Activated T-cell treated with anti-CD3 and anti-CD28 coated beads, Interleukin-2, amount 50 U/mL, for 48 hours (primary cell): ENCODE measurements around the gene SLC28A3.

Experiments
- DNase-seq, 2 experiments: peaks; one replicate each; pipeline ENCODE4 v3.0.0-alpha.2; 2020

SLC28A3 gene

DNA sequence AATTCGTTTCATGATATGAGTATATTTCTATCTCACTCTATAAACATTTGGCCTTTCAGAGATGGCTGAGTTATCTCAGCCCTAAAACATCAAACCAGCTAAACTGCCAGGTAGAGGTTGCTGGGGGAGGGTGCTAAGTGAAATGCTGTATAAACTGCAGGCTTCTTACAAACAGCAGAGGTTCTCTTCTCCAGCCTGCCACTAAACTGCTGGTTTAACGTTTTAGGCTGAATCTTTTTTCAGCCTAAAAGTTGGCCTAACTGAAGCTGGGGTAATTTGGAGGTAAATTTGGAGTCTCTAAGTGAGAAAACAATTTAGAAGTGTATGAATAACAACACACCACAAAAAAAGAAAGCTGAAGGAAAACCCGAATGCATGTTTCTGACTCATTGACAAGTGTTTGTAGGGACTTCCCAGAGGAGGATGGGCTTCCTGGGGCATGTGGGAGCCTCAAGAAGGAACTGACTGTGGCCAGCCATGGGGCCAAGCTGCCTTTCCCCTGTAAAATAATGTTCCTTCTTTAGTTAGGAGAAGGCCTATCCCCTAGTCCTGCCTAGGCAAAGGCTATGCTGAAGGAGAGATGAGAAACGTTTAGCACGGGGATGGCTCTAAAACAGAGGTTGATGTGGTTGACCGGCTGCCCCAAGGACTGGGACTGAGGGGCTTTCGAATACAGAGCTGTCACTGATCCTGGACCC is 44.3 kb downstream of the SLC28A3 start:
- DNase-seq = peak; percentile 65 to 76

DNA sequence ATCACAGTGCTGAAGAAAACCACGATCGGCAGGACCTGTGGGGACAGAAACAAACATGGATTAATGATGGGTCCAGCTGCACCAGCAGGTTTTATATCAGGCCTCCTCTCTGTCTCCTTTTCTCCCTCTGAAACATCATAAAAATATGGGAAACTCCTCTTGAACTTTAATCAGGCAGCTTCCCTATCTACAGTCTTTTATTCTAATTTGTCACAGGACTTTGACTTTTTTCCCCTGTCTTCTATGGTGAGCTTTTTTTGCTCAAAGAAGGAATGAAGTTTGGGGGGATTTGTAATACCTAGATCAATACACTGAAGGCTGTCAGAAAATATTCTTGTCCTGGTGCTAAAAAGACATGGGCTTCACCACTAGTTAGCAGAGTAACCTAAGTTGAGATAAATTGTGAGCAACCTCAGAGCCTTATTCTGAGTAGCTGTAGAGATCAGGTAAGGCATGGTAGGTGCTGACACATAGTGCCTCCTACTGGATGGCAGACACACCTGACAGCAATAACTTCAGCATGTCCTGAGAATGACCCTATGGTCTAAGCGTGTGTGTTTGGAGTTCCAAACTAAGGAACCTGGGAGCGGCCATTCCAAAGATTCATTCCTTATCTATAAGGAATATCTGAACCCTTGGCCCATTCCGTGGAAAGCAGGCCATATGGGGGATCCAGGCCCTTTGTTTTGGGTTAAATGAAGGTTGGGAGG is 46.2 kb downstream of the SLC28A3 start:
- DNase-seq = no peak

DNA sequence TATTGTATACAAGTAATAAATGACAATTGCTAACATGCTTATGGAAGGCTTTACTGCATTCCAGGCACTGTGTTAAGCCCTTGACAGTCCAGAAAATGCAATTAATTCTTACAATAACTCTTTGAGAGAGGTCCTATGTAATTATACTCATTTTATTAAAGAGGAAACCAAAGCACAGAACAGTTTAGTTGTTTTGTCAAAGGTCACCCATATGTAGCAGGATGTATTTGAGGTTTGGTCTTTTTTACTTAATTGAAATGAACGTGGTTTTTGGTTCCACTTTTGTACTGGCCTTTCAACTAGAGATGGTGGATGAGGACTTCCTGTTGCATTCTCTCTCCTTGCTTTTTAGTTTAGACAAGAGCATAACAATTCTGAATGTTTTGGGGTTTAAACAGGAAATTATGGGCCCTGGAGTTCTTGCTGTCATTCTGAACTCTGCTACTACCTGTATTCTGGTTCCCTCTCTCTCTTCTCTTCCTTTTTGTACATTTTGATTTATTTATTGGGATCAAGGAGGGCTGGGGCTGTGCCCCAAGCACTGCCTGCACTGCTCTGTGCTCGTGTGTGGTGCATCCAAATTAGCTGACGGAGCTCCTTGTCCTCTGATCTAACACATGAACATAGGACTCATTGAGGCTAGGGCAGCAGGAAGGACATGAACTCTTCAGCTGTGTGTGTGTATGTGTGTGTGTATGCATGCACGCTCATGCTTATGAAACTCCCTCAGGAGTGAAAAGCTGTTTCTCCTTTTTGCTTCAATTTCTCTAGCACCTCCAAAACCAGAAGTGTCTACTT is 47.4 kb downstream of the SLC28A3 start:
- DNase-seq = peak in 1 of 2 experiments; percentile 36

DNA sequence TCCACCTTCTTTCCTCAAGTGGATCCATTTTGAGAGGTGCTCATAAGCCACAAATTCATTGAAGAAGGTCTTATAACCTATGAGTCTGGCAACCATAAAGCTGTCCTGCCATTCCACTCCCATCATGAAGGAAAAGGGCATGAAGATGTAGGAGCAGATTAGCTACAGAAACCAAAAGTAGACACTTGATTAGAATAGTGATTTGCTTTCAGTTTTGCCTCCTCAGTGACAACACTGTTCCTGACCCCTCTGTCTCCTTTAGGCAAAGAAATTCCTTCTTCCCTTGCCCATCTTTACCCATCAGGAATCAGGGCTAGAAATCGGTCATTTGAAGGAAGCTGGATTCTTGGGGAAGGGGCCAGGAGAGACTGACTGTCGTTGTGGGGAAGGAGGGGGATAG is 55.2 kb downstream of the SLC28A3 start:
- DNase-seq = no peak

DNA sequence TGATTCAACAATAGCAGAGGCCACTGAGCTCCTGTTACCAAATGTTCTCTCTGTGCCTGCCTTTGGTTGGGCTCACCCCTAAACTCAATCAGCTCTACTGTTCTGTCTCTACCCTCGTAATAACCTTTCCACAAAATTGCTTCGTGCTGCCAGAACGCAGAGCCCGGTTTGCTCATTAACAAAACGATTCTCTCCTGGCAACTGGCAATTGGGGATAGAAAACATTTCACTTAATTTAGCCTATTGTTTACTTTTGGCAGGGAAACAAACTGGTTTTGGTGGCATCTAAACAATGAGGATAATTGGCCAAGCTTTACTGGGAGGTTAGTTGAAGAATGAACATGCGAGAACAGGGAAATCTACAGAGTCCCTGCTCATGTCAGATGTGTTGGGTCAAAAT is 56.6 kb downstream of the SLC28A3 start:
- DNase-seq = no peak

DNA sequence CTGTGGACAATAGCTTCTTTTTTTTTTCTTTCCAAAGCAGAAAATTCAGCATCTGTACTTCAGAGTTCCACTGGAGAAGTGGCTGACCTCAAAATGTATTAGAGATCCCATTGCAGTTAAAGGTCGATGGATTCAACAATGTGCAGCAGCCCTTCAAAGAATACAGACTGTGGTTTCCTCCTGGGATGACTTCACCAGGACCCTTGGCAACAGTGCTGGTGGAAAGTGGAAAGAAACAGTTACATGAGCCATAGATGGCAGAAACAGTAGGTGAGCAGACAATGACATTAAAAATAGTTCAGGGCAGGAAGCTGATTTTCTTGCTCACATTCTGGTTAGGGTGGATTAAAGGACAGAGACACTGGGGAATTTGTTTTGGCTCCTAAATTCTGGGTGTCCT is 62.4 kb downstream of the SLC28A3 start:
- DNase-seq = no peak

DNA sequence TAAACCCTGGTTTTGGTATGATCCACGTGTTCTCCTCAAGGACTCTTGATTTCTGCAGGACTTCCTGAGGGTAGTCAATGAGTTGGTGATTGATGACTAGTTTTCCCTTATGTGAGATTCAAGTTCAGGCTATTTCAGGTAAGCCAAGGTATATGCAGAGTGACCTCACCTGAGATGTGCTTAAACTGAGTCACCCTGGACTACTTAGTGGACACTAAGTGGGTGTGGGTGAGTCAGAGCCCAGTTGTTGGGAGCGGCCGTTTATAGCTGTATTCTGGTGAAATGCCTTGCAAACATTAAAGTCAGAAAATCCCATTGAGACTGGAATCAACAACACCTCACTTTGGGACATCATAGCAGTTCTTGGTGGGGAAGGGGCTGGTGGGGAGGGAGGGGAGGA is 62.9 kb downstream of the SLC28A3 start:
- DNase-seq = no peak

DNA sequence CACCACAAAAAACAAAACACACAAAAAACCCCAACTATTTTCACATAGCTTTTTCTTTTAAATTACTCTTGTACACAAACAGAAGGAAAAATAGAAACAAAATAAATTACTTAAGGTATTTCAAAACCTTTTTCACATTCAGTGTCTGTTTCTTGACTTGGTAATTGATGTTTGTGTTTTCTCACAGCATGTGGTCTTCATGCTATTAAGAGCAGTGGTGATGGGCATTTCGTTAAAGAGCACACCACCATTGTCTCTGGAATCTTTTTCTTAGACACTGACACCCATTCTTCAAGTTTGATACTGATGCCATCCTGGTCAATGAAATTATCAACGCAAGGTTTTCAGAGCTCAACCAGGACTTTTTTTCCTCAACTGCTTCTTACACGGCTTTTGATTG is 63.8 kb downstream of the SLC28A3 start:
- no peak for DNase-seq

DNA sequence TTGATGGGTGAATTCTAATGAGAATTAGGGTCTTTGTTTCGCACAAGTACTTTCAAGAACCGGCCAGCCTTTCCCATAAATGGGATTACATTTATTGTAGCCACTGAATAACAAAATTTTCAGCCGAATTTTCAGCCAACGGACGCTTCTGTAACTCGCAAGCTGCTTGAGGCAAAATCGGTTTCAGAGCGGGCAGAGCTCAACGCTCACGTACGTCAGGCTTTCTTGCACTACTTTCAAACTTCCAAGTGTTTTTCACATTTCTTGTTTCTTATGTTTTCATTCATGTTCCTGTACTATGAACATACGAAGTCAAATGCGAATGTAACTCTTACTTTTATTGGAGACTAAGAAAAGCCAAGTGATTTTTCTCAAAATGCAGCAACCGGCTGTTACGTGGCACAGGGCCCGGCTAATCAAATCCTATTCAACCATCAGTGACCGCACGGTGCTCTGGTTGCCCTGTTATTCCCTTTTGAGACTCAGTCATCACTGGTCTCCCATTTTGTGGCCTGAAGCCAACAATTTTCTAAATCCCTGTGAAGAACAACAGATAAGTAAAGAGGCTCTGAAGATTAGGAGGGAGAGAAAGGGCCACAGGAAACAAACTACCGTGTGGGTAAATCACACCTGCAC is 68.5 kb downstream of the SLC28A3 start:
- no peak for DNase-seq

DNA sequence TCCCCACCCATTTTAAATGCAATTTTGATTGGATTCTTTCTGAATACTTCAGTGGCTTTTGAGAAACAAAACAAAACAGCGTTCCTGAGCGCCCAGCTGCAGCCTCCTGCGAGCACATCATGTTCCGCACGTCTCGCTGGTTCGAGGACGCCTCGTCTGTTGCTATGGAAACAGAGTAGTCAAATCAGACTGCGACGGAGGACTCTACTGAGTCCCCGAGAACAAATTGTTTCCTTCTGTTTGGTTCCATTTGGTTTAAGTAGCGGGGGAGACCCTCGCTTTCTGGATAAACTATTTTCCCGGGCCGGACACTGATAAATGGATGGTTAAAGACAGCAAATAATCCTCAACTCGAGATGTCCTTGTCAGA is 69.0 kb downstream of the SLC28A3 start:
- peak; percentile 46 to 63 for DNase-seq

DNA sequence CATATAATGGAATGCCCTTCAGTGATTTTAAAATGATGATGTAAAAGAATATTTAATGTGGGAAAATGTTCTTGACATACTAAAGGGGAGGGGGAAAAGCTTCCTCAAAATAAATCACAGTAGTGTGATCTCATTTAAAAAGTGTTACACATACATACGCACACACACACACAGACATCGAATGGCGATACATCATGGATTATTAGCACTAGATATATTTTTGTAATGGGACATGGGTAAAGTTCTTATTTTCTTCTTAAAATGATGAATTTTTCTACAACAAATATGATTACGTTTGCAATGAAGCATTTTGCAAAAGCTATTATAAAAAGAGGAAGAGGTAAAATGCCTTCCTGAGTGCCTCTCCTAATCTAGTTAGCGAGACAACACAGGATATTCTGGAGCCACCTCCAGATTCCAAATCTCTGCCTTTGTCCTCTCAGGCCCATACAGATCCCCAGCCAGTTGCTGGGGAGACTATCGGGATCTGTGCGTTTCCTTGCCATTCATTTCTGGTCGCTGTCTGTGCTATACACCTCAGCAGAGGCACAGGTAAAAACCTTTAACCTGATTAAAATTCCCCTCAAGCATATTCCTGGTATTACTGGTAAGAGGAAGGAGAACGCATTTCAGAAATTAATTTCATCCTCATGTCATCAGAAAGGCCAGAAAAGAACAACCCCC is 69.6 kb downstream of the SLC28A3 start:
- no peak for DNase-seq

DNA sequence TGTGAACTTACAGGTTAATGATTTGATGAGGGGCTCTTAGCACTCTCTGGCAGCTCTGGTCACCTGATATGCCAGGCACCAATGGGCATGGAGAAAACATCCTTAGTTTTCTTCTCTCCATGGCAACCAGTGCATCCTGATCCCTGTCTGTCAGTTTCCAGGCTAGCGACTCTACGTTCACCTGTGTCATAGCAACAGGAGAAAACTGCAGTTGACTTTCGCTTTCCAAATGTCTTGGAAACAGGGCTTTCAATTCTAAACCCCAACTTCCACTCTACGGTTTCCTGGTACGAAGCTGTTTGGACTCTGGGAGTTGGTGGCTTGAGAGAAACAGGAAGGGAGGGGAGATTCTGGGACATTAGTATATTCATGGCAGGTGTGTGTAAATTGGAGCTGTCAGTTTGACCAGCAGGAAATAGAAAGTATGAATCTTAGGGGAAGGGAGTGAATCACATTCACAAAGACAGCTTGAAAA is 74.4 kb downstream of the SLC28A3 start:
- DNase-seq = no peak

DNA sequence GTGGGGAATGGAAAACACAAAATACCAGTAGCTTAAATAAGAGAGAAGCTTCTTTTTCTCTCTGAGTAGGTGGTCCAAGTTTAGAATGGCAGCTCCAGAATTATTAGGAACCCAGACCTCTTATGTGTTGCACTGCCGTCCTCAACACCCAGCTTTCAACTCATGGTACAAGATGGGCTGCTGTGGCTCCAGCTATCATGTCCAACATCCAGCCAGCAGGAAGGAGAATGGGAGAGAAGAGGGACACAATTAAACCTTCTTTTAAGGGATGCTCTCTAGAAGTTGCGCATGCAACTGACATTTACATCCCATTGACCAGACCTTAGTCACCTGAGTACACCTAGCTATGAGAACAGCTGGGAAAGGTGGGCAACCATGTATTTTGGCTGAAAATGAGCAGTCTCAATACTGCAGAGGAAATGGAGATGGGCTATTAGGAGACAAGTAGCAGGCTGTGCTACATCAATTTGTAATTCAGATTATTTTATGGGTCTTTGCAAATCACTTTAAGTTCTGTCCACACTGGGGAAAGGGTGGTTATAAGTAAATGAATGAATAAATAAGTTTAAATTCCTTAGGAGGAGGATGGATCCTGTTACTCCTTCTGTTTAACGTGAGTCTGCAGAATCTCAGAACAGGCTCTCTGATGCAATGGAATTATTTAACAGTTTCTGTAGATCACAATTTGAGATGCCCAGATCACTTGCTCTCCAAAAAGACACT is 76.1 kb downstream of the SLC28A3 start:
- DNase-seq = no peak

DNA sequence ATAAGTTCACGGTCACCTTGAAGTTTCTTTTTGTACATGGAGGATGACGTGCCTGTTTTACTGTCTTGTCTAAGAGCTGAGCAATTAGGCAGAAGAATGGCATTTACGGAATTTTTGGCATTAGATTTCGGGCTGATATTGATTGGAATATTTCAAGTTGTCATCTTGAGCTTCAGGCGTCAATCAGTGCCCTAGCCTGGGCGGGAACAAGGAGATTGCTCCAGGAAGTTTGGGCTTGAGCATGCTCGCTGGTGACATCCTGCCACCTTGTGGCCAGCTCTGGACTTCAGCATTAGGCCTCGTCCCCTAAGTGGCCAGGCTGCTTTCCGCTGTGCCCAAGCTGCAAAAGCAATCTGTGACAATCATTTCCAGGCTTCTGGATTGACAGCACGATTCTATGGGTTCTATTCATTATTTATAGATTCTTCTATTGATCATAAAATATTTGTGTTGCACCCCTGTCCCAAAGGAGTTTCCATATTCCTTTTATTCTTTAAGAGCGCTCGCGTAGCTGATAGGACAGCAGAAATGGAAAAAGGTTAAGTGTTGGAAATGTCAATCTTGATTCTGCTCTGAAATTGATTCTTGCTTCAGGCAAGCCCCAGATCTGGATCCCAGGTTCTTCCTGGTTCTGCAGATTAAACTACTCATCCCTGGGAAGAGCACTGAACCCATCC is 79.3 kb downstream of the SLC28A3 start:
- peak; percentile 66 to 72 for DNase-seq

DNA sequence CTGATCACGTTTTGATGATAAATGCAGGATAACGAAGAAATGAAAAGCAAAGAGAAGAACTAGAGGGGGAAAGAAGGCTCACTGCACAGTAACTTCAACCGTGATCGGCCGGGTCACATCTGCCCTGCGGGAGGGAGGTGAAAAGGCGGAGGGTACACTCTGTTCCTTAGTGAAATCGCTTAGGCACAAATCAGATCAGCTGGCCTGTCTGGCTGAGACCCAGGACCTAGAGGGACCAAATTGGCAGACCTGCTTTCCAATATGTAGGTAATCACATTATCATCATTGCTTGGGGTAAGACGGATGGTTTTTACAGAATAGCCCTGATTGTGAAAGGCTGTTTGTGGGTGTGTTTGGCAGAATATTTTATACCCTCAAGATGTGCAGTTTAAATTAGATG is 82.2 kb downstream of the SLC28A3 start:
- DNase-seq = no peak

DNA sequence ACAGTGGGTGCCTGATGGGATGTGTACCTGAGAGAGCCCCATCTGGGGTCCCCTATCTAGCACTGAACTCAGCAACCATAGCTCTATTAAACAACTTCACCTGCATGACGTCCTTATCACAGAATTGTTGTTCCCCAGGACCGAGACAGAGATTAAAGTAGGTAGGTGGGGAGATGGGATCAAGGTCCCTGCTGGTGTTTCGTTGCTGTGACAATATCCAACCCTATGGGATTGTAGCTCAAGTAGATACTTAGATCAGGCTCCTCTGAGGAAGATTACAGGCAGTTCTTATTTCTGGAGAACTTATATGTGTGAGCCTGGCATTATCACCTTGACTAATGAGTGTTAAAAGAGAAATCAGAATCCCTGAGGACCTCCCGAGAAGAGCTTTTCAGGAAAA is 84.9 kb downstream of the SLC28A3 start:
- no peak for DNase-seq

DNA sequence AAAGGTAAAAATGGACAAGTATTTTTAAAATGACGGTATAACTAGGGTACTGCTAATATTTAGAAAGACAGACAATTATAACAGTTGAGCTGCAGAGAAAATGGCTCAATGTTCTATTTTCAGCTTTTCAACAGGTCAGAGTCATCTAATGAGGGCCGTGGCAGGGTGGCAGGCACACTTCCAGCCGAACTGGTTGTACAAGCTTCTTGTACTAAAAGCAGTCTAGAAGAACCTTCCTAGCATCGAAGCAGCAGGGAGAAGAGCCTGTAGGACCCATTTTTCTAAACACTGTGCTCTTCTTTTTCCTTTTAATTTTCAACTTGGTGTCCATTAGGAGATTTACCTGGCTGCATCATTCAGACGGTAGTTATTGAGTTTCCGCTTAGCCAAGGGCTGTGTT is 85.6 kb downstream of the SLC28A3 start:
- DNase-seq = no peak

DNA sequence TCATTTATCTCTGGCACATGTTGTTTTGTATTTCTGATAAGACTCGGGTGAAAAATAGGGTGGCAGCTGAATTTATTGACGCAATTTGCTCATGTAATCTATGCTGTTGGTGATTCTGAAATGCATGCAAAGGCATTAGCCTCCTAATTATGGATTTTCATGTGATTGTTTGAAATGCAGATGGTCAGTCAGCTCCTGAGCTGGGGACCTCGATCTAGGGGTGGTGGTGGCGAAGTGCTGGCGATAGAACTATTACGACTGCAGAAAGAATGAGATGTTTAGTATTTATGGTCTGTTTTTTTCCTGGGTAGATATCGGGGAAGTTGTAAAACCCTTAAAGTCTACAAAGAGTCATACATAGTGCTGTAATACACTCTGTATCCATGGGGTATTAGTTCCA is 88.6 kb downstream of the SLC28A3 start:
- no peak for DNase-seq

DNA sequence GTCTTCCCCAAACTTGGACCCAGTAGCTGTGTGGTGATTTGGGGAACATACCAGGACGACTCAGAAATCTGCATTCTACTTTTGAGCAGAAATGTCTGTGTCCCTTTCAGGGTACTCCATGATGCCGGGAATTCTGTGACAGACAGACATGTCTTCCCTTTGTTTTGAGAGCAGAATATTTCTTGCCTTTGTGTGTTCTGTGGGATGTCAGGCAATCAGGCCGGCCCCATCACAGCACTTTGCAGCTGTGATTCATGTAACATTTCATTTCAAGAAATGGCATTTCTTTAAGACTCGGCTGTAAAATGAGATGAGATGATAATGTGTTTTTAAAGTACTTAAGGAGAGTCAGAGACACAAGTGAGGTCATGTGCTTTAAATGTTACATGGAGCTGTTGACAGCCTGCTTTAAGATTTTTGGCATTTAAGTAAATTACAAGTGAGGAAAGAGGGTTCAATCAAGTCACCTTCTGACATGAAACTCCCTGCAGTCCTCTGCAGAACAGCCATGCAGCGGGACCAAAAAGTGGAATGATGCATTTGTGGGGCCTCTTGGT is 98.7 kb downstream of the SLC28A3 start:
- no peak for DNase-seq

DNA sequence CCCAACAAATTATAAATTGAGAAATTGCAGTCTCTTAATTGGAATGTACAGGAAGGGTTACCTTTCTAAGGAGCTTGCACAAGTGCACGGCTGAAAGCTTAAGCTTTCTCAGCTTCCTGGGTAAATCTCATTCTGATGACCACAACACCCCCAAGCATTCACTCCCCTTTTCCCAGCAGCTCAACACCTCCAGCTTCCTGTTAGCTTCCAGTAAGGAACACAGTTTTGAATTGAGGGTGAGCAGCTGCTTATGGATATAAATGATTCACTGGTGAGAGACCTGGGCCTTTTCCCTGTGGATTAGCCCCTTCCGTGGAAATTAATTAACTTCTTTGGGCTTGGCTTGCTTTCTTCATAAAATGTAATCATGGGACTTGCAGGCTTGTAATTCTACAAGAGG is 101.2 kb downstream of the SLC28A3 start:
- no peak for DNase-seq

DNA sequence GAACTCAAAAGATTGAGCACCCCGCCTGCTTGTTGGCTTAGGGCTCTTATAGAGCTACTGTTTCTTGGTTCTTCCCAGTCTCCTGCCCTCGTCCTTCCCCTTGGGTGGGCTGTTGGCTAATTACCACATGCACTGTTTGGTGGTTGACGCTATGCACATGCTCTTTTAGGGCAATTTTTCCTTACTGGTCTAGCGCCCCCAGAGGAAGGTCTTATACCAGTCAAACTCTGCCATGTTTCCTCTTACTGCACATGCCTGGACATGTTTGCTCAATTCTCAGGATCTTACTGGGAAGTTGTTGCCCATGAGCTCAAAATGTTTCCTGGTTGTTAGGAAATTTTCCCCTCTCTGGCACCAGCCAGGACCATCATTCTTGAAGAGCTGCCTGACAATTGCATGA is 101.9 kb downstream of the SLC28A3 start:
- no peak for DNase-seq
